NCI-H128 (cell line): Measurements from ENCODE around the gene ULK4.
"Not testable (repeated sequence)": the region's sequence is repeated elsewhere in the genome, so short reads cannot be mapped to it uniquely, and the experiment has no call there.

Experiments
- DNase-seq: peaks from one replicate; lab custom pipeline; 2025; ENCODE audit not compliant: unreplicated experiment; lab: John Stamatoyannopoulos, UW

ULK4 gene

GRCh38 chr3:41874022-41874421, 87.9 kb downstream of the ULK4 start:
- no peak for DNase-seq

DNA sequence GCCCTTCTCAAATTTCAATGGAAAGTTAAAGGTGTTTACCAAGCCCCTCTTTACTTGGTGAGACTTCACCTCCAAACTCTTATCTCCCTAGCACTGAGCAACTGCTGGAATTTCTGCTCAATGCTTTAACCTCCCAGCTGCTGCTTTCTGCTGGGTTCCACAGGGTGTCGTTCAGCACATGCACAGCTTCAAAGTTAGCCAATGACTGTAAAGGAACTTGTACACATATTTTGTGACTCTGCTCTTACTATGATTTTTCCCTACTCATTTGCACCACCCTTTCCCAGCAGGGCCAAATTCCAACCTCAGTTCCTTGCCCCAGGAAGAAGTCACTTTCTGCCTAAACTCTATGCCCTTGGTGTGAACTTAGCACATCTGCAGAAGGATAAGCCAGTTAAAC, 89.7 kb downstream of the ULK4 start:
- DNase-seq: no peak

DNA sequence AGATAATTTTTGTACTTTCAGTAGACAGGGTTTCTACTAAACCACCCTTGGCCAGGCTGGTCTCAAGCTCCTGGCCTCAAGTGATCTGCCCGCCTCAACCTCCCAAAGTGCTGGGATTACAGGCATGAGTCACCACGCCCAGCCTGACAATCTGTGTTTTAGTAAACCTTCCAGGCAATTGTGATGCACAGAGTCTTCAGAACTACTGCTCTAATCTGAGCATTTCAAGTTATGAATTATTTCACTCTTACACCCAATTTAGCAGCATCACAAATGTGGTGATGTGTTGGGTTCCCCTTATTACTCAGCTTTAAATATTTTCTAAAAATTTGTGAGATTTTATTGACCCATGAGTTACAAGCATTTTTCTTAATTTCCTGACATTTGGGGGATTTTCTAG, 94.4 kb downstream of the ULK4 start:
- no peak for DNase-seq

DNA sequence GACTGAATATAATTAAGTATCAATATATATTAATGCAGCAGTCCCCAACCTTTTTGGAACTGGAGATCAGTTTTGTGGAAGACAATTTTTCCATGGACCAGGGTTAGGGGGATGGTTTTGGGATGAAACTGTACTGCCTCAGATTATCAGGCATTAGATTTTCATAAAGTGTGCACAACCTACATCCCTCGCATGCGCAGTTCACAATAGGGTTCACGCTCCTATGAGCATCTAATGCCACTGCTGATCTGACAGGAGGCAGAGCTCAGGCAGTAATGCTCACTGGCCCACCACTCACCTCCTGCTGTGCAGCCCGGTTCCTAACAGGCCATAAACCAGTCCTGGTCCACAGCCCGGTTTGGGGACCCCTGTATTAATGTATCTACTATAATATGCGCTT, 95.6 kb downstream of the ULK4 start:
- DNase-seq: no peak

DNA sequence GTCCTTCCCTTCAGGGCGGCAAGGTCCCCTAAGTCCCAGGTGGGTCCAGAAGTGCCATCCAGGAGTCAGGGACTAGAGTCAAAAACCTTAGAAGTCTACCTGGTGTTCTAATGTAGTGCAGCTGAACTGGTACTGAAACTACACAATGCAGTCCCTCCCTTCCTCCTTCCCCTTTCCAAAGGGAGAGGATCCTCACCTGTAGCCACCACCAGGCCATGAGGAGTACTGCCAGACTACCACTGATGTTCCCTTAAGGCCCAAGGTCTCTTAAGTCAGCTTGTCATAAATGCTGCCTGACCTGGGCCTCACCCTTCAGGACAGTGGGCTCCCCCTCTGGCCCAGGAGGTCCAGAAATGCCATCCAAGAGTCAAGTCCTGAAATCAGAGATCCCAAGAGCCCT, 98.9 kb downstream of the ULK4 start:
- DNase-seq: no peak

GRCh38 chr3:41860489-41860888, 101.4 kb downstream of the ULK4 start:
- not testable (repeated sequence) for DNase-seq

- DNase-seq: no peak
Measured at GRCh38 chr3:41854956-41855355, 106.9 kb downstream of the ULK4 start.

GRCh38 chr3:41853540-41854196, 108.2 kb downstream of the ULK4 start:
- no peak for DNase-seq

GRCh38 chr3:41848753-41849574, 112.9 kb downstream of the ULK4 start:
- no peak for DNase-seq

GRCh38 chr3:41847679-41848078, 114.2 kb downstream of the ULK4 start:
- DNase-seq: no peak

GRCh38 chr3:41846850-41847249, 115.1 kb downstream of the ULK4 start:
- DNase-seq: no peak

GRCh38 chr3:41845826-41846225, 116.1 kb downstream of the ULK4 start:
- DNase-seq: no peak

- not testable (repeated sequence) for DNase-seq
Measured at GRCh38 chr3:41844256-41844655, 117.6 kb downstream of the ULK4 start.

DNA sequence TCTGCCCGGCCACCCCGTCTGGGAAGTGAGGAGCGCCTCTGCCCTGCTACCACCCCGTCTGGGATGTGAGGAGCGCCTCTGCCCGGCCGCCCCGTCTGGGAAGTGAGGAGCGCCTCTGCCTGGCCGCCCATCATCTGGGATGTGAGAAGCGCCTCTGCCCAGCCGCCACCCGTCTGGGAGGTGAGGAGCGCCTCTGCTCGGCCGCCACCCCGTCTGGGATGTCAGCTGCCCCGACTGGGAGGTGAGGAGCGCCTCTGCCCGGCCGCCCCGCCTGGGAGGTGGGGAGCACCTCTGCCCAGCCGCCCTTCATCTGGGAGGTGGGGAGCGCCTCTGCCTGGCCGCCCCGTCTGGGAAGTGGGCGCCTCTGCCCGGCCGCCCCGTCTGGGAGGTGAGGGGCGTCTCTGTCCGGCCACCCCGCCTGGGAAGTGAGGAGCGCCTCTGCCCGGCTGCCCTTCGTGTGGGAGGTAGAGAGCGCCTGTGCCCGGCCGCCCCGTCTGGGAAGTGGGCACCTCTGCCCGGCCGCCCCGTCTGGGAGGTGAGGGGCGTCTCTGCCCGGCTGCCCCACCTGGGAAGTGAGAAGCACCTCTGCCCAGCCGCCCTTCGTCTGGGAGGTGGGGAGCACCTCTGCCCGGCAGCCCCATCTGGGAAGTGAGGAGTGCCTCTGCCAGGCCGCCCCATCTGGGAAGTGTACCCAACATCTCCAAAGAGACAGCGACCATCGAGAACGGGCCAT, 120.8 kb downstream of the ULK4 start:
- DNase-seq: not testable (repeated sequence)

DNA sequence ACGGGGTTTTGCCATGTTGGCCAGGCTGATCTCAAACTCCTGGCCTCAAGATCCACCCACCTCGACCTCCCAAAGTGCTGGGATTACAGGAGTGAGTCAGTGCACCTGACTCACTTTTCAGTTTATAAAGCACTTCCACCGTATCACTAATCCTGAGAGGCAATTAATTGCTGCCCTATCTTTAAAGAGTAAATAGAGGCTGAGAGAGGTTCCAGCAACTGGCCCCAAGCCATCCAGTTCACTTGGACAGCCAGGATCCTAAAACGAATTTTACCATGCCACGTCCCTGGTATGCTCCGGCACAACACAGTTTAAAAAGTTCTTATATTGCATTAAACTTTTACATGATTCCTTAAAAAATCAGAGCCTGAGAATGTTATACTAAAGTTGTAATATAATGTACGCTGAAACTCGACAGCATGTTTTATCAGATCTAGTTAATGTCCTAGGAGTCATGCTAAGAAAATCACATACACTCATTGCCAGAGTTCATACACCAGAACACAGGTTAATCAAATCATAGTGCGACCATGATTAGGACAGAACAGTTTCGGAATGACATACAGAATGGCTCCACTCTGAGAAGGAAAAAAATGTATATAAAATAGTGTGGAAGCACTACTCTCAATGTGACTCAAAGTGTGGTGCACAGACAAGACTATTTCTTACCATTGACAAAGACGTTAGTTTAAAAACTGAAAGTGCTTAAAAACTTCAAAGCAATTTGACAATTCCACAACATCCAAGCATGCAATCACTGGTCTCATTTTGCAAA, 125.4 kb downstream of the ULK4 start:
- DNase-seq: no peak

DNA sequence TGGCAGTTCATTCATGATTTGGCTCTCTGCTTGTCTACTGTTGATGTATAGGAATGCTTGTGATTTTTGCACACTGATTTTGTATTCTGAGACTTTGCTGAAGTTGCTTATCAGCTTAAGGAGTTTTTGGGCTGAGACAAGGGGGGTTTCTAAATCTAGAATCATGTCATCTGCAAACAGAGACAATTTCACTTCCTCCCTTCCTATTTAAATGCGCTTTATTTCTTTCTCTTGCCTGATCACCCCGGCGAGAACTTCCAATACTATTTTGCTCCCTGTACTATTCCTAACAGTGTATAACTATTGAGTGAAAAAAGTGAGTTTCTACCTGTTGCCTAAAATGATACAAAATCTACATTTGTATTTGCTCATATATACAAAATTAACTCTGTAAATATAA, 128.3 kb downstream of the ULK4 start:
- DNase-seq: no peak

GRCh38 chr3:41819236-41819635, 142.7 kb downstream of the ULK4 start:
- DNase-seq: no peak

DNA sequence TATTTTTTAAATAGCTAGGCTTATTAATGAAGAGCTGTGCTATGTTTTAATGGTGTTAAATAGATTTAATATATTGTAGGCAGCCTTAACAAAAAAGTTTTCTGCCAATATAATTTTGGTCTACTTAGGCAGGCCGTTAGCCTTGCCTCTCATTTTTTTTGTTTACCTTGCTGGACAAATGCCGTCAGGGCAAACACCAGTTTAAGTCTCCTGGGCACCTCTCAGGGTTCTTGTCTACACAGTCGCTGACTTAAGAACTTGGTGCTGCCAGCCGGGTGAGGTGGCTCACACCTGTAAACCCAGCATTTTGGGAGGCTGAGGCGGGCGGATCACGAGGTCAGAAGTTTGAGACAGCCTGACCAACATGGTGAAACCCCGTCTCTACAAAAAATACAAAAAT, 153.3 kb downstream of the ULK4 start:
- DNase-seq: no peak

- DNase-seq: no peak
Measured at GRCh38 chr3:41808152-41808551, 153.8 kb downstream of the ULK4 start.

- no peak for DNase-seq
Measured at GRCh38 chr3:41794748-41795589, 166.9 kb downstream of the ULK4 start.
